ENCODE results near the gene GTPBP6.
"Not testable (repeated sequence)": the region's sequence is repeated elsewhere in the genome, so short reads cannot be mapped to it uniquely, and the experiment has no call there.

The GTPBP6 gene

DNA sequence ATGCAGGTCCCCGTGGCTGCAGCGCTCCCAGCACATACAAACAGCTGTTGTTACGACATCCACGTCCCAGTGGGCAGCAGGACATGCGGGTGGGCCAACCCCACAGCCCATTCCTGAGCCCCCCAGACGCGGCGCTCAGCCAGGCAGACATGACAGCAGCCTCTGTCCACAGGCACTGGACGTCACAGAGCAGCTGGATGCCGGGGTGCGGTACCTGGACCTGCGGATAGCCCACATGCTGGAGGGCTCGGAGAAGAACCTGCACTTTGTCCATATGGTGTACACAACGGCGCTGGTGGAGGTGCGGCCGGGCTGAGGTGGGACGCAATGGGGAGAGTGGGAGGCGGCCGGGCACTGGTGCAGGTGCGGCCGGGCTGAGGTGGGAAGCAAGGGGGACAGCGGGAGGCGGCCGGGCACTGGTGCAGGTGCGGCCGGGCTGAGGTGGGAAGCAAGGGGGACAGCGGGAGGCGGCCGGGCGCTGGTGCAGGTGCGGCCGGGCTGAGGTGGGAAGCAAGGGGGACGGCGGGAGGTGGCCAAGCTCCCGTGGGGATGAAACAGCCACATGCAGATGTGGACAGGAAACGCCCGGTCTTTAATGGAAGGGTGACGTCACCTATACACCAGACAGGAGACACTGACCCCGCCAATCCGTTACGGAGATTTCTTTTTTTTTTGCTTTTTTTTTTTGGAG, 28.0 kb downstream of the GTPBP6 start:
- DNase-seq: no peak

DNA sequence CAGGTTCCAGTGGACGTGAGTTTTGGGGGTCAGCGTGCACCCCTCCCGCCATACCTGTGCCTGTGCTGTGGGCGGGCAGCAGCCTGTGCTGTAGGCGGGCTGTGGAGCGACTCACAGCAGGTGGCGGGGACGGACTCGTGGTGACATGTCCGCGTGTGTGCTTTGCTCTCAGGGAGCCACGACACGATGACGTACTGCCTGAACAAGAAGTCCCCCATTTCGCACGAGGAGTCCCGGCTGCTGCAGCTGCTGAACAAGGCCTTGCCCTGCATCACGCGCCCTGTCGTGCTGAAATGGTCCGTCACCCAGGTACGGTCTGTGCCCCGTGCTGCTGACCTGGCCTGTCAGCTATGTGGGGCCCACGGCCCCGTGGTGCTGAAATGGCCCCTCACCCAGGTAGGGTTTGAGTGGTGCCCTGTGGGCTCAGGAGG, 30.0 kb downstream of the GTPBP6 start:
- DNase-seq: no peak

DNA sequence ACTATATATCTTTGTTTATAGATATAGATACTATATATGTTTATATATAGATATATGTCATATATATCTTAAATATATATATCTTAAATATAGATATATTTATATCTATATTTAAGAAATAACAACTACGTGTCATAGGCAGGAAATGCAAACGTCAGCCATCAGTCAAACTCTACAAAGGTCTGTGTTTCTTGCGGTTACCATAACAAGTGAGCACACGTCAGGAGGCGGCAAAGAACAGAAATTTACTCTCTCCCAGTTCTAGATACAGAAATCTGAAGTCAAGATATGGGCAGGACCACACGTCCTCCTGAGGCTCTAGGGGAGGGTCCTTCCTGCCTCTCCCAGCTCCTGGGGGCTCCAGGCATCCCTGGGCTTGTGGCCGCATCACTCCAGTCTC, 30.9 kb downstream of the GTPBP6 start:
- no peak for DNase-seq

DNA sequence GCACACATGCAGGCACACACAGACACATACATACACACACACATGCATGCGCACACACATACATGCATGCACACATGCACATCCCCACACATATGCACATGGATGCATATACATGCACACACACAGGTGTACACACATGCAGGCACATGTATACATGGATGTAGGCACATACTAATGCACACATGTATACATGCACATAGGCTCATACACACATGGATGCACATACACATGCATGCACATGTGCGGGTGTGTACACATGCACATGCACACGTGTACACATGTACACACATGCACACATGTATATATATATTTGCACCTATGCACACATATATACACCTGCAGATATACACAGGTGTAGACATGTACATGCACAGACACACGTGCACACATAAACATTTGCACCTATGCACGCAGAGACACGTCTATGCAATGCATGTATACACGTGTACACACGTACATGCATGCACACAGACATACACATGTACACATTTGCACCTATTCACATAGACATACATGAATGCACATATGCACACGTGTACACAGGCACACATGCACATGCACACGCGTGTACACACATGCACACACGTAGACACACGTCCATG, 33.4 kb downstream of the GTPBP6 start:
- DNase-seq: no peak

DNA sequence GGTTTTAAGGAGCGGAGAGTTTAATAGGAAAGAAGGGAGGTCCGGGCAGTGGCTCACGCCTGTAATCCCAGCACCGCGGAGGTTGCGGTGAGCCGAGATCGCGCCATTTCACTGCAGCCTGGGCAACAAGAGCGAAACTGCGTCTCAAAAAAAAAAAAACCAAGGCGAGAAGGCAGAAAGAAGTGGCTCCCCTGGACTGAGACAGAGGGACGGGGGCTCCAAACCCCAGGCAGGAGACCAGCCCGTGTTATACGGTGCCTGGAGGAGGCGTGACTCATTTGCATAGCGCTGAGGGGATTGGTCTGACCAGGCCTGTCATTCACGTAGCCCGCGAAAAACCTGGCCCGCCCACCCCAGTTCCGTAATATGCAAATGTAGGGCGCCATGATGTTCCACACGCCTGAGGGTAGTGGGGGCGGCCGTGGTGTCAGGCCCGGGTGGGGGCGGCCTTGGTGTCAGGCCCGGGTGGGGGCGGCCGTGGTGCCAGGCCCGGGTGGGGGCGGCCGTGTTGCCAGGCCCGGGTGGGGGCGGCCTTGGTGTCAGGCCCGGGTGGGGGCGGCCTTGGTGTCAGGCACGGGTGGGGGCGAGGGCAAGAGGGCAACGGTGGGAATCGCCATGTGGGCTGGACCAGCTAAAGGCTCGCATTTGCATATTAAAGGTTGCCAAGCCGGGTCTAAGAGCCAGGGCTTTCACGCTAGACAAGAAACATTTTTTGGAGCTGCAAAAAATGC, 35.3 kb downstream of the GTPBP6 start:
- DNase-seq: peak; percentile 87

DNA sequence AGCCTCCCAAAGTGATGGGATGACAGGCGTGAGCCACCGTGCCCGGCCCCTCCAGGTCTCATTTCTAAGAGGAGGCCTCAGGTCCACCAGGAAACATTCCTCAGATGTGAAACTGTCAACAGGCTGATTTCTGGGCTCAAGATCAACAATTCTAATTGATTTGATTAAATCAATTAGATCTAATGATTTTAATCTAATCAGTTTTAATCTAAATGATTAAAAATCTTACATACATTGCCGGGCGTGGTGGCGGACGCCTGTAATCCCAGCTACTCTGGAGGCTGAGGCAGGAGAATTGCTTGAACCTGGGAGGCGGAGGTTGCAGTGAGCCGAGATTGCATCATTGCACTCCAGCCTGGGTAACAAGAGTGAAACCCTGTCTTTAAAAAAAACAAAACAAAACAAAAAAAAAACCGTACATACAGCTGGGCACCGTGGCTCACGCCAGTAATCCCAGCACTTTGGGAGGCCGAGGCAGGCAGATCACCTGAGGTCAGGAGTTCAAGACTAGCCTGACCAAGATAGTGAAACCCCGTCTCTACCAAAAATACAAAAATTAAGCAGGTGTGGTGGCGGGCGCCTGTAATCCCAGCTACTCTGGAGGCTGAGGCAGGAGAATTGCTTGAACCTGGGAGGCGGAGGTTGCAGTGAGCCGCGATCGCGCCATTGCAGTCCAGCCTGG, 36.5 kb downstream of the GTPBP6 start:
- DNase-seq: not testable (repeated sequence)

DNA sequence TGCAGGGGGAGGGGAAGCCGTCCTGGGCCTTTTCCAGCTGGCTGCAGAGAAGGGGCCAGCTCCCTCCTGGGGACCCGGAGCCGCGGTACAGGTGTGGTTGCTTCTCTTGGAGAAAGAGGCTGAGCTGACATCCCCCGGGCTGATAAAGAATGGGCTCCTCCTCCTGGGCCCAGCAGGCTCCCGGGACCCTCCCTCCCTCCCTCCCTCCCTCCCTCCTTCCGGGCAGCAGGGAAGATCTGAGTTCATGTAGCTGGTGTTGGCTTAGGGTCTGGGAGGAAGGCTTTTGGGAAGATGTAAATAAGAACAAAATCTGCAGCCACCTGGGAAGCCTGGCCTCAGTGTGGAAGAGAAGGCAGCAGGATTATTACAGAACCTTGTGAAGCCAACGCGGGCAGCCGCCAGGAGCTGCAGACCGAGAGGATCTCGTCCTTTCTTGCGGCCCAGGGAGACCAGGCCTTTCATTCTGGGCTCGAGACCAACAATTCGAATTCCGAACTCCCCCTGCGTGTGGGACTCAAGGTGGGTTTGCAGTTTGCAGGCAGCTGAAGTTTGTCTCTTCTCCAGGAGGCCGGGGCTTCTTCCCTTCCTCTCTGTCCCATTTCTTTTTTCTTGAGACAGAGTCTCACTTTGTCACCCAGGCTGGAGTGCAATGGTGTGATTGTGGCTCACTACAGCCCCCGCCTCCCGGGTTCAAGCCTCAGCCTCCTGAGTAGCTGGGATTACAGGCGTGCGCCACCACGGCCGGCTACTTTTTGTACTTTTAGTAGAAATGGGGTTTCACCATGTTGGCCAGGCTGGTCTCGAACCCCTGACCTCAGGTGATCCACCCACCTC, 37.2 kb downstream of the GTPBP6 start, which contains the start of gene PLCXD1:
Gene PLCXD1 (plus strand): TSS at position 216 of the 834 bp plus-strand sequence. CDS start 2,807 bp downstream, outside the sequence.
- DNase-seq: no peak

DNA sequence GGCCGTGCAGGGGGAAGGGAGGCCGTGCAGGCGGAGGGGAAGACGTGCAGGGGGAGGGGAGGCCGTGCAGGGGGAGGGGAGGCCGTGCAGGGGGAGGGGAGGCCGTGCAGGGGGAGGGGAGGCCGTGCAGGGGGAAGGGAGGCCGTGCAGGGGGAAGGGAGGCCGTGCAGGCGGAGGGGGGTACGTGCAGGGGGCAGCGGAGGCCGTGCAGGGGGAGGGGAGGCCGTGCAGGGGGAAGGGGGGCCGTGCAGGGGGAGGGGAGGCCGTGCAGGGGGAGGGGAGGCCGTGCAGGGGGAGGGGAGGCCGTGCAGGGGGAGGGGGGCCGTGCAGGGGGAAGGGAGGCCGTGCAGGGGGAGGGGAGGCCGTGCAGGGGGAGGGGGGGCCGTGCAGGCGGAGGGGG, 37.9 kb downstream of the GTPBP6 start:
- DNase-seq: not testable (repeated sequence)

DNA sequence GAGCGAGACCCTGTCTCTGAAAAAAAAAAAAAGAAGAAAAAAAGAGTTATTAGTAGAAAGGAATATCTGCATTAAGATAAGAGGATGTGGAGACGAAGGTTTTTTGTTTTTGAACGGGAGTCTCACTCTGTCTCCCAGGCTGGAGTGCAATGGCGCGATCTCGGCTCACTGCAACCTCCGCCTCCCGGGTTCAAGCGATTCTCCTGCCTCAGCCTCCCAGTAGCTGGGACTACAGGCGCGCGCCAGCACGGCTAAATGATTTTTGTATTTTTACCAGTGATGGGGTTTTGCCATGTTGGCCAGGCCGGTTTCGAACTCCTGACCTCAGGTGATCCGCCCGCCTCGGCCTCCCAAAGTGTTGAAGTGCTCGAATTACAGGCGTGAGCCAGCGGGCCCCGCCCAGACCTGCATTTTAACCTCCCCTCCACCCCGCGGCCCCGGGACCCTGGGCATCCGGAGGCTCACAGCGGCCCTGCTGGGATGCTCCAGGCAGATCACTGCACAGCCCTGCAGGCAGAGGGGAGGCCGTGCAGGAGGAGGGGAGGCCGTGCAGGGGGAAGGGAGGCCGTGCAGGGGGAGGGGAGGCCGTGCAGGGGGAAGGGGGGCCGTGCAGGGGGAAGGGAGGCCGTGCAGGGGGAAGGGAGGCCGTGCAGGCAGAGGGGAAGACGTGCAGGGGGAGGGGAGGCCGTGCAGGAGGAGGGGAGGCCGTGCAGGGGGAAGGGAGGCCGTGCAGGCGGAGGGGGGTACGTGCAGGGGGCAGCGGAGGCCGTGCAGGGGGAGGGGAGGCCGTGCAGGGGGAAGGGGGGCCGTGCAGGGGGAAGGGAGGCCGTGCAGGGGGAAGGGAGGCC, 38.6 kb downstream of the GTPBP6 start:
- not testable (repeated sequence) for DNase-seq

DNA sequence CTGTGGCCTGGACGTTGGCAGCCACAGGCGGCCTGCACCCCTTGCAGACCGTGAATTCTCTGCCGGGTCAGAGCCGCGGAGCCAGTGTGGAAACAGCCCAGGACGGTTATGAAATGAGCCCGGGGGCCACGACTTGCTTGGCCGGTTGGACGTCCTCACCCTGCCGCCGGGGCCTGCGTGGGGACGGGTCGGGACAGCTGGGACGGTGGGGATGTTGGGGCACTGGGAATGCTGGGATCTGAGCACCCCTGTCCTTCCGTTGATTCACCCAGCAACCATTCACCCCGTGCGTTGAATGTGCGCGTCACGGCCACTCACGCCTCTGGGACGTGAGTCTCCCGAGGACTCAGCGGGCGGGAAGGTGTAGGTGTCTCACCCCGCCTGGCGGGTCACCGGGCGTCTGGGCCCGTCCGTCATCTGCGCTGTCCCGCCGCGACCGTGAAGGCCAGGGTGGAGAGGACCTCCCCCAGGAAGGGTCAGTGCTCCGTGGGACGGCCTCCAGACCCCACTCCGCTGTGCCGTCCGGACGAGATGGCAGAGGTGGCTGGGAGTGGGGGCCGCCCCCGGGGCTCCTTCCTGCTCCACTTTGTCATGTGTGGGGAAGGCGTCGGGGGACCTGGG, 41.9 kb downstream of the GTPBP6 start:
- DNase-seq: no peak

DNA sequence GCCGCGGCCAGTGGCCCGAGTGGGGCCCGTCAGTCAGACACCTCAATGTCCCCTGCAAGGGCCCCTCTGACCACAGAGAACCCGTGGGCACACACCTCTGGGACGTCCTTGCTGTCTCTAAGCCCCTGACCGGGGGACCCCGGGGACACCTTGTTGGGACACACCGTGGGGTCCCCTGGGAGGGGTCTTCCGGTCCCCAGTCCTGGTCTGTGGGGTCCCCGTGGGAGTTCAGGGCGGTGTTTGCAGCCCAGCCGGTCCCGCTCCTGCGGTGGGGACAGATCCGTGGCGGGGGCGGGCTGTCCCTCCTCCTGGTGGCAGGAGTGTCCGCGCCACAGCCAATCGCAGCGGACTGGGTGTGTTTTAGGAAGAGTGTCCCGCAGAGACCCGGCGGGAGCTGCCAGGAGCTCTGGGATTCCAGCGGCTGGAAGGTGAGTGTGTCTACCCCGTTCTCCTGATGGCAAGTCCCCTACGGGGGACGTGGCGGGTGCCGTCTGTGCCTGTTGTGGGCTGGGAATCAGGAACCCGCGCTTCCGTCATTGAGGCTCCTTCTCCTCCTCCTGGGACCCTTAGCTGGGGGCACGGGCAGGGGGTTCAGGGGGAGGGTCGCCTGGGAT, 42.5 kb downstream of the GTPBP6 start:
- DNase-seq: peak; percentile 35

DNA sequence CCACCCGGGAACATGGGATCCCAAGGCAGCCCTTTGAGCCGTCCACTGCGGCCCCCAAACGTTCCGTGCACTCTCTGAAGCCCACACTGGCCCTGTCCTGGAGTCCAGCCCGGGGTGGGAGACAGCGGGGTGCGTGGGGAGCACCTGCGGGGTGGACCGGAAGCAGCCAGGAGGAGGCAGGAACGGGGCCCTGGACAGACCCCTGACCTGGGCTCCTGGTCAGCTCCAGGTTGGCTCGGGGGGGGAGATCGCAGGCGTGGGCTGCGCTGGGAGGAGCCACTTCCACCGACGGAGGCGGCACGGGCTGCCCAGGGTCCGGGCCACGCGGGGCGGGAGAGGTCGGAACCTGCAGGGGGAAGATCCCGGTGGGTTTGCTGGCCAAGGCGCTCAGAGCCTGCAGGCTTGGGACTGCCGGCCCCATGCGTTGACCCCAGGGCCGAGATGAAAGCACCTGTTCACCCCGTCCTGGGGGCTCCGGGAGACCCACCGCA, 43.1 kb downstream of the GTPBP6 start:
- no peak for DNase-seq

DNA sequence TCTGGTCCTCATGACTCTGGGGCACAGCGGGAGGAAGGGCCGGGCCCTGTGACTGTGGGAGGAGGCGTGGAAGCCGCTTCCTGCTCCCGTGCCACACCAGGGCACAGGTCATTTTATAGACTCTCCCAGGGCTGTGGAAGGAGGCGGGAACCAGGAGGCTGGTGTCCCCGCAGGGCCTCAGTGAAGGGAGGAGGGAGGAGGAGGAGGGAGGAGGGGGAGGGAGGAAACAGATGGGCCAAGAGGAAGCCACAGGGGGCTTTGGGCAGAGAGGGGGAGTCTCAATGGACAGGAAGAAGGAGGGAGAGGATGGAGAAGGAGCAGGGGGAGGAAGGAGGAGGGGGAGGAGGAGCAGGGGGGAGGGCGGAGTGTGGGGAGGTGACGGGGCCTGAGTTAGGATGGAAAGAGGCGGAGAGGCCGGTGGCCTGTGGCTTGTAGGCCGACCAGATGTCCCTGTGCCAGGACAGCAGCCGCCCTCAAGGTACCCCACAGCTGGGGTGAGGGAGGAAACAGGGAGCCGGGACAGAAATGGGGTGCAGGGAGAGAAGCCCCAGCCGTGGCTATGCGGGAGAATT, 43.6 kb downstream of the GTPBP6 start:
- no peak for DNase-seq

DNA sequence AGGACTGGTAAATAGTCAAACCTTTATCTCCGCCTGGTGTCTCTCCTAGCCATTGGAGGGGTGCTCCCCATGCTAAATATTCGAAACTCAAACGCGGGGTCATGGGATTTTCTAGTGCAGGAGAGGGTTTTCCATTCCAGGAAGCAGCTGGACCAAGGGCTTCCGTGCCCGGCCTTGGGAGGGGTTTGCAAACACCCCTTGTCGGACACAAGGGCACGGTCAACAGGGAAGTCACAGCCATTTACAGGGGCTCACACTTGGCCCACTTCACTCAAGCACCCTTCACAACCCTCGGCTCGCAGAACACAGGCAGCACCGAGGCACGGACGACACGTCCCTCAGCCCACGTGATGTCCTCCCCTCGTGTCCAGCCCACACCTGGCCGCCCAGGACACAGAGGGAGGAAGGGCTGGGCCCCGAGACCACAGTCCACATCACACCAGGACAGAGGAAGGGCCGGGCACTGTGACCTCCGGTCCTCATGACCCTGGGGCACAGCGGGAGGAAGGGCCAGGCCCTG, 47.7 kb downstream of the GTPBP6 start:
- no peak for DNase-seq

DNA sequence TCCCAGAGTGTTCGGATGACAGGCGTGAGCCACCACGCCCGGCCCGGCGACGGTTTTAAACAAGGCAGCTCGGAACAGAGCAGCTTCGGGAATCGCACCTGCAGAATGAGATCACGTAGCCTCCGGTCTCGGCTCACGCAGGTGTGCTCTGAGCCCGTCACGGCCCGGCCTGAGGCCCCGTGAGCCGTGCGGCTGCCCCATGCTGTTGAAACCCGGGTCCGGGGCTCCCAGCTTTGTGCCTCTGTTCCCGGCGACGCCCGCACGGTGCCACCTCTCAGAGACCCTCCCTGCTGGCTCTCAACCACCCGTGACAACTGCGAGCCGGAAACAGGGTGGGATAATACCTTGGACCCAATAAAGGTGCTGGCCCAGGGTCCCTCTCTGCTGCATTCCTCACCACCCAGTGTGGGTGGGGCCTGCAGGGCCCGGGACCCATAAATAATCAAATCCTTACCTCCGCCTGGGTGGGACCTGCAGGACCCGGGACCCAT, 50.8 kb downstream of the GTPBP6 start:
- DNase-seq: no peak

DNA sequence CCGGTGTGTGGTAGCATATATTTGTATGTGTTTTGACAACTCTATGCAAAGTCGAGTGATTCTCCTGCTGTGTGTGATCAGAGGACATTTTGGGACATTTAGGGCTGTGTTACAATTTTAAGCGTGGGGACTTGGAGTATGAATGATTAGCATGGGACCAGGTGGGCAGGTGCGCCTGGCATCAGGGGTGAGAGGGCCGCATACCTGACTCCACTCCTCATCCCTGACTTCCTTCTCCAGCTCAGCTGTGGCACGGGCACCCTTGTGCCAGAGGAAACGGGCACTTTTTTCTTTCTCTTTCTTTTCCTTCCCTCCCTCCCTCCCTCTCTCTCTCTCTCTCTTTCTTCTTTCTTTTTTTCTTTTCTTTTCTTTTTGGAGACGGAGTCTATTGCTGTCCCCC, 53.1 kb downstream of the GTPBP6 start:
- no peak for DNase-seq

DNA sequence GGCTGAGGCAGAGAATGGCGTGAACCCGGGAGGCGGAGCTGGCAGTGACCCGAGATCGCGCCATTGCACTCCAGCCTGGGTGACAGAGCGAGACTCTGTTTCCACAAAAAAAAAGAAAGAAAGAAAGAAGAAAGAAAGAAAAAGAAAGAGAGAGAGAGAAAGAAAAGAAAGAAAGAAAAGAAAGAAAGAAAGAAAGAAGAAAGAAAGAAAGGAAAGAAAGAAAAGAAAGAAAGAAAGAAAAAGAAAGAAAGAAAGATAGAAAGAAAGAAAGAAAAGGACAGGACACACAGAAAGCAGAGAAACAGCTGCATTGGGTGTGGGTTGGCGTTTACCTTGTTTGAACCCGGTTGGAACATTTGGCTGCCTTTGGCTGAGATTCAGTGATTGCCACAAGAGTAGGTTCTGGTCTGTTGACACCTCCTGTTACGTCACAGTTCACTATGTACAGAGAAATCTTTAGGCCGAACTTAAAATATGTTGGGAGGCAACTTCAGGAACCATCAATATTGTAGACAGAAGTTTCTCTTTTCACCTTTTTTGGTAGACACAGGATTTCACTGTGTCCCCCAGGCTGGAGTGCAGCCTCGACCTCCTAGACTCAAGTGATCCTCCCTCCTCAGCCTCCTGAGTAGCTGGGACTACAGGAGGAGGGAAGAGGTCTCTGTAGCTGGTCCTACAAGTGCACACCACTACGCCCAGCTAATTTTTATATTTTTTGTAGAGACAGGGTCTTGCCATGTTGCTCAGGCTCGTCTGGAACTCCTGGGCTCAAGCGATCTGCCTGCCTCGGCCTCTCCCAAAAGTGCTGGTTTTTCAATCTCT, 53.8 kb downstream of the GTPBP6 start:
- DNase-seq: no peak

DNA sequence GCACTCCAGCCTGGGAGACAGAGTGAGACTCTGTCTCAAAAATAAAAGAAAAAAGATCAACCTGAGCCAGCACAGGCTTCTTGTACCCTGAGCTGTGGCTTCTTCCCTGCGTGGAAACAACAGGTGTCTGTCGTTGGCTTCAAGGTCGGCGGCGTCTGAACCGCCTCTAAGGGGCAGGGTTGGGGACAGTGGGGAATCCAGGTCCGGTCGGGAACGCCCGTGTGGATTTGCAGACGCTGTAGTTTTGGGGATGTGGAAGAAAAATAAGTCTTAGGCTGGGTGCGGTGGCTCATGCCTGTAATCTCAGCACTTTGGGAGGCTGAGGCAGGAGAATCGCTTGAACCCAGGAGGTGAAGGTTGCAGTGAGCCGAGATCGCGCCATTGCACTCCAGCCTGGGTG, 54.6 kb downstream of the GTPBP6 start:
- DNase-seq: not testable (repeated sequence)
